Activated T-cell treated with anti-CD3 and anti-CD28 coated beads, Interleukin-2, amount 50 U/mL, for 72 hours (primary cell): ENCODE measurements around the gene USP35. TPM values are rescaled to one million over a fixed set of nuclear protein-coding genes. Genes with fewer than 3 reads are reported as not detected.

Experiments used
- ATAC-seq, 2 donors: fragments of 150-1000 bp; cut with Tn5 transposase; replicated peaks in 1 of 2; 2 replicates each; pipeline ENCODE4 v1.10.0; 2021; ENCODE audit warnings: moderate library complexity in 2 of 2, mild to moderate bottlenecking in 1 of 2
- DNase-seq, 2 donors: peaks; one replicate each; pipeline ENCODE4 v3.0.0; 2021 to 2022; ENCODE audit warnings: mixed read lengths in 1 of 2
- H3K27ac Mint-ChIP-seq: one replicate; pipeline ENCODE4 v1.8.0; 2022; ENCODE audit warnings: mild to moderate bottlenecking, moderate library complexity, mixed read lengths
- H3K27me3 Mint-ChIP-seq: one replicate; pipeline ENCODE4 v1.8.0; 2022; ENCODE audit warnings: low read depth, mixed read lengths
- H3K36me3 Mint-ChIP-seq, 2 donors: one replicate each; pipeline ENCODE4 v1.8.0; 2022; ENCODE audit warnings: mixed read lengths in 2 of 2, mild to moderate bottlenecking in 1 of 2; ENCODE audit not compliant: insufficient read depth in 2 of 2
- H3K4me1 Mint-ChIP-seq: one replicate; pipeline ENCODE4 v1.8.0; 2022; ENCODE audit warnings: low read depth, mixed read lengths
- H3K4me3 Mint-ChIP-seq, 2 donors: one replicate each; pipeline ENCODE4 v1.8.0; 2022; ENCODE audit warnings: mild to moderate bottlenecking in 2 of 2, mixed read lengths in 2 of 2, moderate library complexity in 2 of 2
- H3K9me3 Mint-ChIP-seq, 2 donors: one replicate each; pipeline ENCODE4 v1.8.0; 2022; ENCODE audit warnings: mixed read lengths in 2 of 2
- total RNA-seq, 2 donors: library from RNA; stranded (reverse); gene quantifications; one replicate each; pipeline ENCODE4 v1.2.3, GENCODE V29; 2022

Gene USP35
- total RNA-seq, 2 donors from 2014 or later: 17.3 to 18.9 TPM

DNA sequence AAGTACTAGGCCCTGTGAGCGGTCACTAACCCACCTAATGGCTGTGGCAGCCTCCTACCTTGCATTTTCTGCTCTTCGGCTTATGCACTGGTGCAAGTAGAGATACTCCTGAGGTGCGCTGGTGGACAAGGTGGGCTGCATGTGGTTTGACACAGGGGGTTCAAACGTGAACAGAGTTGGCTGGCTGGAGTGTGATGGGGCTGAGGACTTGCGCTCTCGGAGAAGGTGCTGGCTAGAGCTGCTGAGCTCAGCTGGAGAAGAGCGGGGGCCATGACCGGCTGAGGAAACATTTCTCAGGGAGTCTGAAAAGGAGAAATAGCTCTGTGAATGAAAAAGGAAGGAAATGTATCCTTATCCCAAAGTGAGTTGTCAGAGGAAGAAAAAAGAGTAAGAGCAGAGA, 61.4 kb downstream of the USP35 start:
- Mint-ChIP-seq H3K4me1 (peaks cover 15% of the 10 kb centered on the region), H3K4me3 (no peak overlapping the region)
- no peak for ATAC-seq

DNA sequence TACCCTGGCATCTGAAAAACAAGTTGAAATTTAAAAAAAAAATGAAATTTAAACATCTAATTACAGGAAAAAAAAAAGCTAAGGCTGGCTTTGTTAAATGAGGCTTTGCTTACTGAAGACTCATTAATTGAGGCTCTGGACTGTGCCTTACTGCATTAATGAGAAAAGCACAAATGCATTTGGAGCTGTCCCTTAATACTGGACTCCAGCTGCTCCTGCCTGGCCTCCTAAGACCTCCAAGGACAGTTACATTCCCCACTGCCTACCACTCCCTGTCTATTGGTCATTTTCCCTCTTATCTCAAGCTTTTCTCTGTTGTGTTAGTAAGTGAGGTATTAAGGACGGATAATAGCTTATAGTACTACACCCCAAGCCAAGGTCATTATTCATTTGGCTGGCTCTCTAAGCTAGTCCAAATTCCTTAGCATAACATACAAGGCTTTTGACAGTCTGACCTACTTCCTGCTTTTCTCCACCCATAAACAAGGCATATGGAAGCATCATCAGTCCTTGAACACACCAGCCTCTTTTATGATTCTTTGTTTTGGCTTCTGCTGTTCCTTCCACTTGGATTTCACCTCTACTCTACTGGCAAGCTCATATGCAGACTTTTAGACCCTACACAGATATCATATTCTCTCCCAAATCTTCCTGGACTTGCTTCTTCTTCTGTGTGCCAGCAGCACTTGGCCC, 62.5 kb downstream of the USP35 start:
- Mint-ChIP-seq H3K4me1 (peaks cover 12% of the 10 kb centered on the region), H3K36me3 (peaks cover 1 to 5% of the 10 kb centered on the region in 2 donors), H3K27ac (no peak overlapping the region), H3K9me3 (no peaks in the 10 kb centered on the region), H3K4me3 (no peak overlapping the region), H3K27me3 (no peaks in the 10 kb centered on the region)
- ATAC-seq (no peak), DNase-seq (no peak)

More for the DNA sequence above, 61.4 kb downstream of the USP35 start:
- H3K36me3 Mint-ChIP-seq: peaks cover 3 to 5% of the 10 kb centered on the region in 2 donors
- no peaks in the 10 kb centered on the region for H3K27me3 Mint-ChIP-seq
- DNase-seq: no peak
- H3K9me3 Mint-ChIP-seq: peaks cover 0 to 1% of the 10 kb centered on the region in 2 donors
- H3K27ac Mint-ChIP-seq: no peak overlapping the region

DNA sequence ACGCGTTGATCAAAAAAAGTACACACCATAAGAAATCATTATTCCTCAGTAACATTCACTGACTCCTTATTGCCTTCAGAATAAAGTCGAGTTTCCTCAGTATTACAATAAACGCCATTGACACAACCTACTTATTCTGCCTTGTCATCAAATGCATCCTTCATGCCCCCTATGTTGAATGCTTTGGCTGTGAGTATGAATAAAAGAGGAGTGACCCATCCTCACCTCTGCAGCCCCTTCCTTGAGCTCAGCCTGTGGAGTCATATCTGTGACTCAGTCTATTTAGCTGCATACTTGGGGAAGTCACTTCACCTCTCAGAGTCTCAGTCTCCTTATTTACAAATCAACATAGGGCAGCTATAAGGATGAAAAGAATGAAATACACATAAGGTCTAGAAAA, 65.1 kb downstream of the USP35 start:
- Mint-ChIP-seq H3K27me3 (no peaks in the 10 kb centered on the region), H3K4me3 (no peak overlapping the region), H3K9me3 (no peaks in the 10 kb centered on the region), H3K36me3 (peaks cover 0 to 2% of the 10 kb centered on the region in 2 donors), H3K27ac (no peak overlapping the region), H3K4me1 (peaks cover 10% of the 10 kb centered on the region)
- DNase-seq (no peak), ATAC-seq (no peak)

DNA sequence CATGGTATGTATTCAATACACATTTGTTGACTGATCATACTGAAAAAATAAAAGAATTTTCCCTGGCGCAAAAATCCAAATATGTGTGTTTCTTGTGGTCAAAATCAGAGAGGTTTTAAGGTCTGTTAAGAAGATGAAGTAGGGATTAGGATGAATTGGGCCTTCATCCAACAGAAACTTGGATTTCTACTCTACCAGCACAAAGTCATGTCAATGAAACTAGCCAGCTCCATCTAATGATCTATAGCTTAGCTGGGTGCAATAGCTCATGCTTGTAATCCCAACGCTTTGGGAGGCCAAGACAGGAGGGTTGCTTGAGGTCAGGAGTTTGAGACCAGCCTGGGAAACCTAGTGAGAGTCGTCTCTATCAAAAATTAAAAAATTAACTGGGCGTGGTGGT, 65.5 kb downstream of the USP35 start:
- ATAC-seq: no peak
- peaks cover 0 to 2% of the 10 kb centered on the region in 2 donors for H3K36me3 Mint-ChIP-seq

DNA sequence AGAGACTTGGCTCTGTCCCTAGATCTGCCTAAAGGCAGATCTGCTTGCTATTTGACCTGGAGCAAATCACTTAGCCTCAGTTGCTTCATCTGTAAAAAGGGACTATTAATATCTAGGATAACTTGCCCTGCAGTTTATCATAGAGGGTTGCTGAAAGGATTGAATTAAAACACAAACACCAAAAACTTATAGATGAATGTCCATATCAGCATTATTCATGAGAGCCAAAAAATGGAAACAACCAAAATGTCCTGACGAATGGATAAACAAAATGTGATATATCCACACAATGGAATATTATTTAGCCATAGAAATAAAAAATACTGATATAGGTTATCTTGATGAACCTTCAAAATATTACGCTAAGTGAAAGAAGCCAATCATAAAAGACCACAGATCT, 67.2 kb downstream of the USP35 start:
- DNase-seq: no peak
- H3K9me3 Mint-ChIP-seq: no peaks in the 10 kb centered on the region
- no peaks in the 10 kb centered on the region for H3K27me3 Mint-ChIP-seq
- ATAC-seq: no peak
- H3K27ac Mint-ChIP-seq: no peak overlapping the region
- H3K36me3 Mint-ChIP-seq: peaks cover 0 to 2% of the 10 kb centered on the region in 2 donors
- H3K4me3 Mint-ChIP-seq: no peak overlapping the region
- peaks cover 5% of the 10 kb centered on the region for H3K4me1 Mint-ChIP-seq

More for the DNA sequence above, 65.5 kb downstream of the USP35 start:
- Mint-ChIP-seq H3K4me3 (no peak overlapping the region), H3K27me3 (no peaks in the 10 kb centered on the region), H3K9me3 (no peaks in the 10 kb centered on the region), H3K27ac (no peak overlapping the region), H3K4me1 (peaks cover 5% of the 10 kb centered on the region)
- DNase-seq: no peak

DNA sequence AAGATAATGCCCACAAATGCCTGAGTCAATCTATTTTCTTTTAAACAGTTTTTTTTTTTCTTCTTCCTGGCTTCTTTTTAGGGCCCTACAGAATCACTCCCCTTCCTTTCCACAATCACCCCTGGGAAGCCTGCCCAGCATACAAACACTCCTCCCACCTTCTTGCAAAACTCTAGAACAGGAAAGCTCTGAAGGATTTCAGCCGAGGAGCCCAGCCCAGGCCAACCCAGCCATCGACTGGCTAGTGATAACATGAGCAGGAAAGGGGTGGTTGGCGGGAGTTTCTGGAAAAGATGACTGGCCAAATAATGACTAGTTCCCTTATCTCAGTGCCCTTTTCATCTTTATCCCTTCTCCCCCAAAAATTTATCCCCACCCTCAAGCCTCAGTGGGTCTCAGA, 68.2 kb downstream of the USP35 start:
- peaks cover 0 to 2% of the 10 kb centered on the region in 2 donors for H3K36me3 Mint-ChIP-seq
- no peak for DNase-seq

DNA sequence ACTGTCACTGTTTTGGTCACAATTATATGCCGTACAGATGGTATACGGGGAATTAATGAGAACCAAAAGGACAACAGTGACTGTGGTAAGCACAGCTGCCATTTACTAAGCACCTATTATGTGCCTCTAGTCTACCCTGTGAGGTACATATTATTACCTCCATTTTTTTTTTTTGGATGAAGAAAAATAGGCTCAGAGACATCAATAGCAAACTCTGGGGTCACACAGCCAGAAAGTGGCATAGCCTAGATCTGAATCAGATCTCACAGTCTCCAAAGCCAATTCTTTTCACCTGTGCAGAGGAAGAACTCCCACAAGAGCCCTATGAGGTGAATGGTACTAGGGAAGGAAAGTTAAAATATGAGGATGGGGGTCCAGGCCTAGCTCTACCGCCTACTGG, 68.9 kb downstream of the USP35 start:
- no peaks in the 10 kb centered on the region for H3K9me3 Mint-ChIP-seq
- H3K27ac Mint-ChIP-seq: no peak overlapping the region
- no peak overlapping the region for H3K4me3 Mint-ChIP-seq
- no peaks in the 10 kb centered on the region for H3K27me3 Mint-ChIP-seq
- ATAC-seq (no peak), DNase-seq (no peak)
- H3K4me1 Mint-ChIP-seq: peaks cover 5% of the 10 kb centered on the region
- peaks cover 0 to 2% of the 10 kb centered on the region in 2 donors for H3K36me3 Mint-ChIP-seq

More for the DNA sequence above, 68.2 kb downstream of the USP35 start:
- Mint-ChIP-seq H3K4me3 (no peak overlapping the region), H3K27me3 (no peaks in the 10 kb centered on the region), H3K27ac (no peak overlapping the region), H3K4me1 (peaks cover 5% of the 10 kb centered on the region), H3K9me3 (no peaks in the 10 kb centered on the region)
- no peak for ATAC-seq

DNA sequence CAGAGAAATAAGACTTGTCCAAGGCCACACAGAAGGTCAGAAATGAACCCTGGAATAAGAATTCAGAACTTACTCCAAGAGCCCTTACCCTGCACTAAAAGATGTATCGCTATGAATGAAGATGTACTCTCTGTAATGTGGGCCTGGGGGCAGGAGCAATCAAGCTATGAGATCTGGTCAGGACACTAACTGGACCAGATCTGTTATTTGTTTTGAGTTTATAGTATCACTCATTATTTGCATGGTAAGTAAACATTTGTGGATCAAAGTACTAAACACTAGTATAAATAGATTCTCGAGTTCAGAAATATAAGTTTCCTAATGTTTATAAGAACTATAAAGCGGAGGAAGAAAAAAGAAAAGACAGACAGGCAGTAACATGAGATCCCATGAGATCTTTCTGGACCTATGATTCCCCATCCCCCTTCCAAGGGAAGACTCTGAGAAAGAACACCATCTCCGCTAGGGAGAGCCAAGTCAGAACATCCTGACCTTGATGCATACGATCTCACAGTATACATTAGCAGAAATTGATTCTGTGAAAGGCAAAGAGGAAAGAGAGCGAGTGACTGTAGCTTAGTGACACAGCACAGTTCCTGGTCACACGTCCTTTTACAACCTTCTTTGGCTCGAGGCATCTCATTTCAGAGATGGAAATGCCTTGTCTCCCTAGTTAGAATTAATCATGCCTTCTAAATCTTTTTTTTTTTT, 71.2 kb downstream of the USP35 start:
- ATAC-seq (no peak), DNase-seq (no peak)
- no peak overlapping the region for H3K27ac Mint-ChIP-seq
- no peaks in the 10 kb centered on the region for H3K9me3 Mint-ChIP-seq
- peaks cover 5% of the 10 kb centered on the region for H3K4me1 Mint-ChIP-seq
- peaks cover 0 to 2% of the 10 kb centered on the region in 2 donors for H3K36me3 Mint-ChIP-seq
- no peaks in the 10 kb centered on the region for H3K27me3 Mint-ChIP-seq
- H3K4me3 Mint-ChIP-seq: no peak overlapping the region

DNA sequence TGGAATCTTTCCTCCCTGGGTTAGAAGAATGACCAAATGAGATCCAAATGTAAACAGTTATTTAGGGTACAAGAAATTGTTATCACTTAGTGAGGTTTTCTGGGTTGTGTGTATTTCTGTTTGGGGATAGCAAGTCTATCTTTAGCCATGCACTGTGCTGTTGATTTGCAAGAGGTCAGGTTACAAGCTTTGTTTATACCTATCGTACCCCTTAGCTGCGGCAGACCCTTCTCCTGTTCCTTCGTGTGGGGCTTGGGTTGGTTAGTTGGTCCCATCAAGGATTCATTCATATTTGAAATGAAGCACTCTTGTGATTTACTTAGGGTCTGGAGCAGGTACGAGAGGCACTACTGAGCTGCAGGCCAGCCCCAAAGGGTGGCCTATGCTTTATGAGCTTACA, 72.6 kb downstream of the USP35 start:
- Mint-ChIP-seq H3K4me3 (no peak overlapping the region), H3K27ac (no peak overlapping the region), H3K36me3 (peaks cover 0 to 1% of the 10 kb centered on the region in 2 donors), H3K4me1 (peaks cover 5% of the 10 kb centered on the region), H3K27me3 (no peaks in the 10 kb centered on the region), H3K9me3 (no peaks in the 10 kb centered on the region)
- ATAC-seq (no peak), DNase-seq (no peak)

DNA sequence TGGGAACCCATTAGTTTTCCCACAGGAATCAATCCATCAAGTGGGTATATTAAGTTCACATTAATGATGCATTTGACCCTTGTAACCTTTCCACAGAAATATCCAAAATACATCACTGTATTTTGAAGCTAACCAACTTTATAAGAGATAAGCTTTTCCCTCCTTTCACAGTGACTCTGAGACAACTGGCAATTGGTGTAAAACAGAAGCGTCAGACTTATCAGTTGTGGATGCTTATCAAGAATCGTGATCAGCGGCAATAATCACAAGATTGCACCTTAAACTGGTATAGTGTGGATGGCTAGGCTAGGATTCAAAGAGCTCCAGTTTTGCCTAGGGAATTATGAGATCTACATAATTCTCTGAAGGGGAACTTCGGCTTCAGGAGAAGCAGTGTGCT, 73.1 kb downstream of the USP35 start:
- DNase-seq (no peak), ATAC-seq (no peak)
- Mint-ChIP-seq H3K4me3 (no peak overlapping the region), H3K27ac (no peak overlapping the region), H3K9me3 (no peaks in the 10 kb centered on the region), H3K36me3 (peaks cover 0 to 1% of the 10 kb centered on the region in 2 donors), H3K4me1 (peaks cover 6% of the 10 kb centered on the region), H3K27me3 (no peaks in the 10 kb centered on the region)

DNA sequence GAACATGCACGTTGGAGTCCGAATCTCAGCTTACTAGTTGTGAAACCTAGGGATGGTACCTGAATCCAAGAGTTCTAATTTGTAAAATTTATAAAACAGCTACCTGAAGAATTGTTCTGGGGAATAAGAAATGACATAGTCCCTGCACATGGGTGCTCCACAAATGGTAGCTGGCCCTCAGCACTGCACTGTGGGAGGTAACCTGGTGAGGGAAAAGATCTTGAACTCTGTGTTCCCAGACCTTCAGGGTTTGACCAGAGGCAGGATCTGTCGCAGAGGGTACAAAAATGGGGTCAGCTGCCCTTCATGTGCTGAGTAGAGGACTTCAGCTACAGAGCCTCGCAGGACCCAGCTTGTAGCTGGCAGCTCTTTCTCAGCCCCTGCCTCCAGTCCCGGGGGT, 73.5 kb downstream of the USP35 start:
- Mint-ChIP-seq H3K4me1 (peaks cover 6% of the 10 kb centered on the region), H3K36me3 (peaks cover 0 to 1% of the 10 kb centered on the region in 2 donors), H3K4me3 (no peak overlapping the region), H3K27me3 (no peaks in the 10 kb centered on the region), H3K27ac (no peak overlapping the region), H3K9me3 (no peaks in the 10 kb centered on the region)
- DNase-seq (no peak), ATAC-seq (no peak)

DNA sequence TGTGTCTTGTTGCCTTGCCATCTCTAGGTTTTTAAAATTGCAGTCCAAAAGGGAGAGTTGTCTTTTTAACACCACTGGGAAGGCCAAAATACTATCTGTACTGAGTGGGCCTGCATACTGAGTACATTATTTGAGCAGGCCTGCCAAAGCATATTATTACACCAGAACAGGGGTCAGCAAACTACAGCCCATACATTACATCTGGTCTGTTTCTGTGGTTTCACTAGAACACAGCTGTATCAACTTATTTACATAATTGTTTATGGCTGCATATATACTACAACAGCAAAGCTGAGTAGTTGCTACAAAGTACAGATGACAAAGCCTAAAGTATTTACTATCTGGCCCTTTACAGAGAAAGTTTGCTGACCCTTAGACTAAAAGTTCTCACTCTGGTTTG, 74.0 kb downstream of the USP35 start:
- H3K36me3 Mint-ChIP-seq: peaks cover 0 to 1% of the 10 kb centered on the region in 2 donors
- no peaks in the 10 kb centered on the region for H3K9me3 Mint-ChIP-seq
- no peak for ATAC-seq
- no peak for DNase-seq
- H3K4me3 Mint-ChIP-seq: no peak overlapping the region
- peaks cover 6% of the 10 kb centered on the region for H3K4me1 Mint-ChIP-seq
- H3K27me3 Mint-ChIP-seq: no peaks in the 10 kb centered on the region
- H3K27ac Mint-ChIP-seq: no peak overlapping the region
